GM12892 (cell line): Measurements from ENCODE around the gene UBE2Q2.

Experiments
- POLR2AphosphoS5 ChIP-seq: IDR thresholded peaks from 2 replicates; pipeline ENCODE4 v1.6.1; 2011; ENCODE audit warnings: low read depth, low read length, control low read depth
- TAF1 ChIP-seq: IDR thresholded peaks from 2 replicates; pipeline ENCODE4 v1.6.1; 2011; ENCODE audit warnings: low read depth, mild to moderate bottlenecking, control low read depth, low read length, borderline replicate concordance

- TF ChIP-seq POLR2AphosphoS5: no peak
- no peak for TF ChIP-seq TAF1
Observed at GRCh38 chr15:75866916-75867315, 23.7 kb downstream of the UBE2Q2 start.
